SU-DHL-6 (cell line): ENCODE measurements around the gene SRP68.

Experiments used
- CTCF ChIP-seq: fragments of 200-600 bp; sonication (generic); IDR thresholded peaks from one replicate; pipeline ENCODE4 v1.5.1; 2017; ENCODE audit warnings: antibody characterized with exemption, mild to moderate bottlenecking, low read length, moderate library complexity; ENCODE audit not compliant: insufficient read depth, poor library complexity, severe bottlenecking
- EZH2phosphoT487 ChIP-seq: fragments of 200-600 bp; sonication (generic), shearing (Covaris generic); conservative IDR thresholded peaks from 2 replicates; pipeline ENCODE4 v1.6.1; 2018; ENCODE audit warnings: mild to moderate bottlenecking, antibody characterized with exemption, low read length, moderate library complexity, mixed read lengths

DNA sequence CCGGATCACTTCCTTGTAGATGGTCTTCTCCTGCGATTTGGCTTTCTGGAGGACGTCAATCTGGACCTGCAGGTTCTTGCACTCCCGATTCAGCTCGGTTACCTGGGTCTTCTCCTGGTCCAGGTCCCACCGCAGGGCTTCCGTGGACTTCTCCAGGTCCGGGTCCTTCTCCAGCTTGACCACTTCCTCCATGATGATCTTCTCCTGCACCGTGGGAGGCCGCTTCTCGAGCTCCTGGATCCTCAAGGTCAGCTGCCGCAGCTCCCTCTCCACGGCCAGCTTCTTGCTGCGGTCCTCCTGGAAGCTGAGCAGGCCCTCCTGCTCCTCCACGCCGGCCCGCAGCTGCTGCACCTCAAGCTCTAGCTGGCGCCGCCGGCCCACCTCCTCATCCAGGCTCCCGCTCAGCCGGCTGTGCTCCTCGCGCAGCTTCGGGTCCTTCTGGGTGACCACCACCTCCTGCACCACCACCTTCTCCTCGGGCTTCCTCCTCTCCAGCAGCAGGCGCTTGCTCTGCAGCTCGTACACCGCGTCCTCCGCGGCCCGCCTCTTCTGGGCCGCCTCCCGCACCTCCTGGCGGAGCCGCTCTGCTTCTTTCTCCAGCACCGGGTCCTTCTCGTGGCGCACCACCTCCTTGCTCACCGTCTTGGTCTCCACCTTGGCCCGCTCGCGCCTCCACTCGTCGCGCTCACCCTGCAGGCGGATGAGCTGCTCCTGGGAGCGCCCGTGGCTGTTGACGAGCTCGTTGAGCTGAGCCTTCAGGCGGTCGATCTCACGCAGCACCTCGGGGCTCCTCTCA, 63.5 kb downstream of the SRP68 start:
- TF ChIP-seq CTCF (no peak), EZH2phosphoT487 (no peak)
